MM.1S (cell line): Measurements from ENCODE around the gene AP2S1.

Source experiments
- CTCF ChIP-seq: fragments of 300-600 bp; sonication (generic); IDR thresholded peaks from 2 replicates; pipeline ENCODE4 v1.5.1; 2016; ENCODE audit warnings: antibody characterized with exemption, low read length, mixed read lengths
- EZH2 ChIP-seq: fragments of 300-600 bp; sonication (generic); optimal IDR thresholded peaks from 2 replicates; pipeline ENCODE3; 2017; ENCODE audit warnings: low read depth, mild to moderate bottlenecking, antibody characterized with exemption, low read length, mixed read lengths
- EZH2phosphoT487 ChIP-seq: fragments of 300-600 bp; sonication (generic); IDR thresholded peaks from 2 replicates; pipeline ENCODE4 v1.6.1; 2018; ENCODE audit warnings: antibody characterized with exemption, low read length

GRCh38 chr19:46860846-46861690, 10.4 kb upstream of the AP2S1 start, which contains the start of gene ARHGAP35:
- no peak for TF ChIP-seq EZH2
- no peak for TF ChIP-seq CTCF
- TF ChIP-seq EZH2phosphoT487, result no peak
